NT2/D1 (cell line): ENCODE results near the gene FIS1.
A peak's percentile ranks its signal among the peaks of the same experiment; 100 is the strongest.

Source experiments
- DNase-seq: peaks from one replicate; pipeline ENCODE4 v3.0.0-alpha.2; 2011; ENCODE audit warnings: low read depth, low spot score
- H3K27me3 ChIP-seq: 2 replicates; pipeline ENCODE4 v1.6.0; 2011; ENCODE audit warnings: mild to moderate bottlenecking; ENCODE audit not compliant: insufficient read length, insufficient read depth
- H3K36me3 ChIP-seq: 2 replicates; pipeline ENCODE4 v1.6.1; 2011; ENCODE audit warnings: mild to moderate bottlenecking, low read length, mixed read lengths; ENCODE audit not compliant: insufficient read depth, insufficient read length
- H3K4me1 ChIP-seq: 2 replicates; pipeline ENCODE4 v1.5.1; 2011; ENCODE audit not compliant: insufficient read depth, insufficient read length
- H3K4me3 ChIP-seq: 2 replicates; pipeline ENCODE4 v1.5.1; 2011; ENCODE audit warnings: low read depth; ENCODE audit not compliant: insufficient read length
- H3K9ac ChIP-seq: 2 replicates; pipeline ENCODE4 v1.6.0; 2011; ENCODE audit warnings: low read depth; ENCODE audit not compliant: insufficient read length
- H3K9me3 ChIP-seq: 2 replicates; pipeline ENCODE4 v1.5.1; 2011; ENCODE audit warnings: mild to moderate bottlenecking, low read length; ENCODE audit not compliant: insufficient read depth
- SUZ12 ChIP-seq: IDR thresholded peaks from 2 replicates; pipeline ENCODE4 v1.6.1; 2011; ENCODE audit not compliant: insufficient read length, insufficient read depth; ENCODE audit errors: extremely low read depth
- YY1 ChIP-seq: IDR thresholded peaks from 2 replicates; pipeline ENCODE4 v1.6.1; 2011; ENCODE audit not compliant: insufficient read length, insufficient read depth
- ZNF274 ChIP-seq: IDR thresholded peaks from 2 replicates; pipeline ENCODE4 v1.6.1; 2011; ENCODE audit warnings: mild to moderate bottlenecking, low read depth, low read length

The FIS1 gene

DNA sequence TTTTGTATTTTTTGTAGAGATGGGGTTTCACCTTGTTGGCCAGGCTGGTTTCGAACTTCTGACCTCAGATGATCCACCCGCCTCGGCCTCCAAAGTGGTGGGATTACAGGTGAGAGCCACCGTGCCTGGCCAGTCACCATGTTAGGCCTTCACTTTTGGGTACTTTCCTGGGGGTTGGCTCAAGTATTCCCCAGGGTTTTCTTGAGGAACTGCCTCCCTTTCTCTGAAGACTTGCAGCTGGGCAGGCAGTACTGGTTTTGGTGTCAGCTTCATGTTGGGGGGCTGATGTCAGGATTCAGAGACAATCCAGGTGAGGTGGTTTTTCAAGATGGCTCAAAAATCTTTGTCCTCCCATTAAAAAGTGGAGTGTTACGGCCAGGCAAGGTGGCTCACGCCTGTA is 19.2 kb downstream of the FIS1 start:
- peaks cover 50% of the 10 kb centered on the region for H3K36me3 ChIP-seq
- DNase-seq = no peak

DNA sequence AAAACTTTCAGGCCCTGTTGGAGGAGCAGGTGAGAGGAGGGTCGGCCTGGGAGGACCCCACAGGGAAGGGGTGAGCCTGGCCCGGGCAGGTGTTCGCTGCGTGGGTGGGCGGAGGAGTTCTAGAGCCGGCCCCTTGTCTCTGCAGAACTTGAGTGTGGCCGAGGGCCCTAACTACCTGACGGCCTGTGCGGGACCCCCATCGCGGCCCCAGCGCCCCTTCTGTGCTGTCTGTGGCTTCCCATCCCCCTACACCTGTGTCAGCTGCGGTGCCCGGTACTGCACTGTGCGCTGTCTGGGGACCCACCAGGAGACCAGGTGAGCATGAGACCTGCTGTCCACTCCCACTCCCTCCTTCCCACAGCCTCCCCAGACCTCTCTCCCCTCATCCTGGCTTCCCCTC is 21.4 kb downstream of the FIS1 start:
- peaks cover 5% of the 10 kb centered on the region for H3K4me1 ChIP-seq
- H3K9ac ChIP-seq = no peak overlapping the region
- DNase-seq = no peak
- no peaks in the 10 kb centered on the region for H3K27me3 ChIP-seq
- no peaks in the 10 kb centered on the region for H3K9me3 ChIP-seq
- H3K4me3 ChIP-seq = no peak overlapping the region
- TF ChIP-seq YY1 (no peak), SUZ12 (no peak), ZNF274 (no peak)
- peaks cover 50% of the 10 kb centered on the region for H3K36me3 ChIP-seq

More for the DNA sequence above, 19.2 kb downstream of the FIS1 start:
- H3K4me1 ChIP-seq = peaks cover 8% of the 10 kb centered on the region
- H3K9ac ChIP-seq = no peak overlapping the region
- no peaks in the 10 kb centered on the region for H3K9me3 ChIP-seq
- H3K4me3 ChIP-seq = no peak overlapping the region
- H3K27me3 ChIP-seq = no peaks in the 10 kb centered on the region
- TF ChIP-seq YY1 (no peak), ZNF274 (no peak), SUZ12 (no peak)

DNA sequence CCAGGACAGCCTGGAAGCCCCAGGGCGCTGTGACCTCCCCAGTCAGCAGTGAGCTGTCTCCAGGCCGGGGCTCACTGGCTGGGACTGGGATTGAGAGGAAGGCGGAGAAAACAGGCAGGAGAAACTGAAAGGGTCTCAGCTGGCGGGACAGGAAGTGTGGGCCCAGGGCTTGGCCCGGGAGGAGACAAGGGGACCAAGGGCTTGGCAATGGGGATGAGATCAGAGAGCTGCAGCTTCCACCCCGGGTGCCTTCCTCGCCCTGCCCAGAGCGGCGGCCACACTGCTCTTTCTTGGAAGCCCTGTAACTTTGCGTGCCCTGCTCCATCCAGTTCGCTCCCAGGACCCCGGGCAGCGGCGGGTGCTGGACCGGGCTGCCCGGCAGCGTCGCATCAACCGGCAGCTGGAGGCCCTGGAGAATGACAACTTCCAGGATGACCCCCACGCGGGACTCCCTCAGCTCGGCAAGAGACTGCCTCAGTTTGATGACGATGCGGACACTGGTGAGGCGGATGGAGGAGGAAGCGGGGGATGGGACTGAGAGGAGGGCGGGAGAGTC is 22.5 kb downstream of the FIS1 start:
- Histone ChIP-seq H3K4me3 (no peak overlapping the region), H3K4me1 (peaks cover 5% of the 10 kb centered on the region), H3K27me3 (no peaks in the 10 kb centered on the region), H3K9ac (no peak overlapping the region), H3K36me3 (peaks cover 44% of the 10 kb centered on the region), H3K9me3 (no peaks in the 10 kb centered on the region)
- DNase-seq = no peak
- TF ChIP-seq ZNF274 (no peak), SUZ12 (no peak), YY1 (no peak)

DNA sequence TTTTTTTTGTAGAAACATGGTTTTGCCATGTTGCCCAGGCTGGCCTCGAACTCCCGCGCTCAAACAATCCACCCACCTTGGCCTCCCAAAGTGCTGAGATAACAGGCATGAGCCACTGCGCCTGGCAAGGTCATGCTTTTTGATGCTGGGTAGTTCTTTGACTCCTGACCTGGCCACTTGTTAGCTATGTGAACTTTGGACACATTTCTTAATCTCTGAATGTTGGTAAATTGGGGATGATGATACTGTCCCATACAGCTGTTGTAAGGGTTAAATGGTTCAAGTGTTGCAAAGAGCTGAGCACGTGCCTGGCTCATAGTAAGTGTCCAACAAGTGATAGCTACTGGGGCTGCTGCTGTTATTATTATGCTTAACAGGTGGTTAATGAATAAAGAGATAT is 24.6 kb downstream of the FIS1 start:
- Histone ChIP-seq H3K36me3 (peaks cover 42% of the 10 kb centered on the region), H3K9me3 (no peaks in the 10 kb centered on the region), H3K9ac (no peak overlapping the region), H3K27me3 (no peaks in the 10 kb centered on the region), H3K4me3 (no peak overlapping the region), H3K4me1 (peaks cover 9% of the 10 kb centered on the region)
- DNase-seq = no peak
- TF ChIP-seq ZNF274 (no peak), YY1 (no peak), SUZ12 (no peak)

DNA sequence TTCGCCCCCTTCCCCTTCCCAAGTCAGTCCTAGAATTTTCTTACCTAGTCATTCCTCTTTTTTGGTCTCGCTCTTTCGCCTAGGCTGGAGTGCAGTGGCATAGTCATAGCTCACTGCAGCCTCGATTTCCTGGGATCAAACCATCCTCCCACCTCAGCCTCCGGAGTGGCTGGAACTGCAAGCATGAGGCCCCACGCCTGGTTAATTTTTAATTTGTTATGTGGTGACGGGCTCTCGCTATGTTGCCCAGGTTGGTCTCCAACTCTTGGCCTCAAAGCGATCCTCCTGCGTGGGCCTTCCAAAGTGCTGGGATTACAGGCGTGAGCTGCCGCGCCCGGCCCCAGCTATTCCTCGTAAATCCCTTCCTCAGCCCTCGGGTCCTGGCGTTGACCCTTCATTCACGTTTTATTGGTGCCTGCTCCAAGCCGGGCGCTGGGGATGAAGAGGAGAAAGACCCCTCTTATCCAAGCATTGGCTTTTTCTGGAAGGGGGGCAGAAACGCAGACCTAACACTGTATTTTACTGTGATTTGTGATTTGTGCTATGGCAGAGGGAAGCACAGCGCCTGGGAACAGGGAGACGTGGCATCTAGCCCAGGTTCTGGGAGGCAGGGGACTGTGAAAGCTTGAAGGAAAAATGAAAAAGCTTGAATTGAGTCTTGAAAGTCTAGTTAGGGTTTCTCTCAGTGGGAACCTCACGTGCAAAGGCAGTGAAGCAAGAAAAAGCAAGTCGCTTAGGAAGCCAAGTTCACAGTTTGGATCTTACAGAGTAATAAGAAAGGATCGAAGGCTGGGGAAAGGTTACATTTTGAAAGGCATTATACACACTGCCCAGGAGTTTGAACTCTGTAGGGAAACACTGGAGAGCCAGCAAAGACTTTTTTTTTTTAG is 26.4 kb downstream of the FIS1 start:
- DNase-seq = no peak
- Histone ChIP-seq H3K27me3 (no peaks in the 10 kb centered on the region), H3K9ac (peak overlapping the region; percentile 86), H3K36me3 (peaks cover 41% of the 10 kb centered on the region), H3K4me3 (peak overlapping the region; percentile 78), H3K9me3 (no peaks in the 10 kb centered on the region), H3K4me1 (peaks cover 9% of the 10 kb centered on the region)
- TF ChIP-seq SUZ12 (no peak), YY1 (no peak), ZNF274 (no peak)

DNA sequence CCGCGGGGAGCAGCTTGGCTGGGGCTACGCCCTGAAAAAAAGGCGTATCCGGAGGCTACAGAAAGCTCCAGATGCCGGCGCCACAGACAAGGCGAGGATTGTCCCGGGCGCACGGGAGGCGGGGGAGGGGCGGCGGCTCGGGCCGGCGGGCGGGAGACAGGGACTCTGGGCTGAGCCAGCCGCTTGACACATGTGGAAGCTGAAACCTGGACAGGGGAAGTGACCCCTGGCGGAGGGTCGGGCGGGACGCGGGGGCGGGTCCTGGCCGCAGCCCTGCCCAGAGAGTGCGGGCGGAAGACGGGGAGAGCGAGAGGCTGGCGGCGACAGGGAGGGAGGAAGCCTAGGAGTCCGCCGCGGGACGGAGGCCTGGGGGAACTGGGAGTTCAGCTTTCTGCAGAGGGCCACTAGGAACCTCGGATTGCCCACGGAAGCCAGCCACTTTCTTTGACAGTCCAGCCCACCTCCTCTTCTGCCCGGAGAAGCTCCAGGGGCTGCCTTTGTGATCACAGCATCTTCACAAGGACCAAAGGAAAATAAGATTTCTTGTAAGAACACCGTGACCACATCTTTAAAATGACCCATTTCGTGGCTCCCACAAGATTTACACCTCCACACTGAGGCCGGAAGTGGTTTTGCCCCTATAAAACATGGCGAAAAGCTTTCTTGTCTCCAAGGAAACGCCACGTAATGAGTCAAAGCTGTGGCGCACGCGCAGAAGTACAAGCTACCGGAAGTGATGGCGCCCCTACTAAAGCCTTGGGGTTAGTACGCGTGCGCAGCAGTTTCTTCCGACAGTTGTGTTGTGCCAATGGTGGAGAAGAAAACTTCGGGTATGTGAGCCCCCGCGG is 27.3 kb downstream of the FIS1 start, which contains the start of the genes PLOD3 and ZNHIT1:
TSS of gene PLOD3 (minus strand) at position 194 of the 848 bp plus-strand sequence. CDS start 307 bp downstream, outside the sequence.
TSS of gene ZNHIT1 (plus strand) at position 778 of the 848 bp plus-strand sequence. CDS start at position 809, 31 bp downstream.
- no peak for TF ChIP-seq ZNF274
- peak; percentile 82 for TF ChIP-seq YY1
- TF ChIP-seq SUZ12 = no peak
- peak within 1 kb of the TSS; percentile 78 for H3K4me3 ChIP-seq
- peak; percentile 96 for DNase-seq
- H3K27me3 ChIP-seq = no peaks in the 10 kb centered on the region
- H3K9me3 ChIP-seq = no peaks in the 10 kb centered on the region
- H3K36me3 ChIP-seq = peaks cover 41% of the 10 kb centered on the region
- H3K4me1 ChIP-seq = peaks cover 9% of the 10 kb centered on the region
- peak within 1 kb of the TSS; percentile 90 for H3K9ac ChIP-seq
